Mesodermal cell (in vitro differentiated cells): Measurements from ENCODE around the gene PRAMEF13. TPM values are rescaled to one million over a fixed set of nuclear protein-coding genes. Genes with fewer than 3 reads are reported as not detected.
"Not testable (repeated sequence)": the region's sequence is repeated elsewhere in the genome, so short reads cannot be mapped to it uniquely, and the experiment has no call there.

ENCODE experiments used
- H3K27ac ChIP-seq: 2 replicates; pipeline ENCODE4 v1.7.0; 2013; ENCODE audit warnings: mild to moderate bottlenecking, low read depth, low read length, moderate library complexity; ENCODE audit not compliant: severe bottlenecking
- H3K36me3 ChIP-seq: 2 replicates; pipeline ENCODE4 v1.7.1; 2013; ENCODE audit warnings: mild to moderate bottlenecking, low read length, moderate library complexity; ENCODE audit not compliant: control insufficient read depth, insufficient read depth
- H3K4me1 ChIP-seq: one replicate; pipeline ENCODE4 v1.7.1; 2013; ENCODE audit warnings: mild to moderate bottlenecking, low read length; ENCODE audit not compliant: insufficient read depth, control insufficient read depth, poor library complexity, severe bottlenecking
- H3K4me3 ChIP-seq: 2 replicates; pipeline ENCODE4 v1.7.0; 2013; ENCODE audit warnings: low read length, control low read depth, mild to moderate bottlenecking; ENCODE audit not compliant: insufficient read depth, poor library complexity, severe bottlenecking; ENCODE audit errors: extremely low read depth
- H3K9me3 ChIP-seq: 2 replicates; pipeline ENCODE4 v1.7.1; 2013; ENCODE audit warnings: mild to moderate bottlenecking, low read length, moderate library complexity; ENCODE audit not compliant: control insufficient read depth
- WGBS, 2 experiments: methylation state at CpG; one replicate each; pipeline ENCODE4 v1.1.5; 2013; ENCODE audit warnings: missing lambda C conversion rate in 2 of 2; ENCODE audit not compliant: insufficient coverage in 2 of 2; 5-methylcytosine and 5-hydroxymethylcytosine counted together
- polyA plus RNA-seq, 2 experiments: library from polyadenylated mRNA; stranded (reverse); fragments of 50-300 nt; gene quantifications; one replicate each; pipeline ENCODE4 v1.2.3, GENCODE V29; 2013

PRAMEF13 gene, protein sequence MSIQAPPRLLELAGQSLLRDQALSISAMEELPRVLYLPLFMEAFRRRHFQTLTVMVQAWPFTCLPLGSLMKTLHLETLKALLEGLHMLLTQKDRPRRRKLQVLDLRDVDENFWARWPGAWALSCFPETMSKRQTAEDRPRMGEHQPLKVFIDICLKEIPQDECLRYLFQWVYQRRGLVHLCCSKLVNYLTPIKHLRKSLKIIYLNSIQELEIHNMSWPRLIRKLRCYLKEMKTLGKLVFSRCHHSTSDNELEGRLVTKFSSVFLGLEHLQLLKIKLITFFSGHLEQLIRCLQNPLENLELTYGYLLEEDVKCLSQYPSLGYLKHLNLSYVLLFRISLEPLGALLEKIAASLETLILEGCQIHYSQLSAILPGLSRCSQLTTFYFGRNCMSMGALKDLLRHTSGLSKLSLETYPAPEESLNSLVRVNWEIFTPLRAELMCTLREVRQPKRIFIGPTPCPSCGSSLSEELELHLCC
- polyA plus RNA-seq (2013, experiment 1 of 2) = not detected
- polyA plus RNA-seq (2013, experiment 2 of 2) = not detected

DNA sequence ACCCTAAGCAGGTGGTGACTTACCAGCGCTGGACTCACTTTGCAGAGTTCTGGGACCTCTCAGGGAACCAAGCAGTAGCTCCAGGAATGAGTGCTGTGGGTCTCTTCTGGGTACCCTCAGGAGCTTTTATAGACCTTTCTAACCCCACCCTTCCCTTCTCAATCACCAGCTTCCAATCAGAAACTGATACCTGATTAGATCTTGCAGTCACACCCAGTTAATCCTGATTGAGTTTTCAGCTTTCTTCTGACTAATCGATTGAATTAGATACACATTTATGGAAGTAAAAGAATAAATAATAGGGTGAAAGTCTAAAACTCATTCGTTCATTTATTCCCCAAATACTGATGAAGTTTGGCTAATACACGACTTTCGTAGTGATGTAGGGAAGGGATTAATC lies at the start of gene PRAMEF13:
Gene PRAMEF13 (minus strand): TSS at position 101 of the 400 bp plus-strand sequence. CDS start 1,820 bp downstream, outside the sequence.
- not testable (repeated sequence) for H3K27ac ChIP-seq, H3K4me3 ChIP-seq, H3K36me3 ChIP-seq, H3K9me3 ChIP-seq, H3K4me1 ChIP-seq
- no CpG with 5 or more reads among the region's 5 CpGs for WGBS, 2 experiments

DNA sequence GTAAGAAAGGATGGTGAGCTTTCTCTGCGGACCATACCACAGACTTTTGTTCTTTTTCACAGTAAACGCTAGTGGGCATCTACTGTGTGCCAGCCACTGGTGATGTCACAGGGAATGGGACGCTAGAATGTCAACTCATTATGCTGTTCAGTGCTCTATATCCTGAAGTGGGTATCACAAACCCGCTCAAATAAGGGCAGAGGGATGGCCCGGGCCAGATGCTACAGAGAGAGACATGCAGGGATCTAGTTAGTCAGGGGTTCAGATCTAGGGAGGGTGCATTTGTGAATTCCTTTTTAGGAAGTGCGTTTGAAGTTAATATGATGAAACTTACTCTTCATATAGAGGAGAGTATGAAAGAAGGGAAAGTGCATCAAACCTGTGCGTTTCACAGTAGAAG lies 45.9 kb upstream of the PRAMEF13 start:
- not testable (repeated sequence) for H3K36me3 ChIP-seq, H3K4me3 ChIP-seq, H3K27ac ChIP-seq, H3K4me1 ChIP-seq
- 44 to 67% methylated on average over 3 to 5 of the region's 7 CpGs for WGBS, 2 experiments
- peaks cover 34% of the 10 kb centered on the region for H3K9me3 ChIP-seq

DNA sequence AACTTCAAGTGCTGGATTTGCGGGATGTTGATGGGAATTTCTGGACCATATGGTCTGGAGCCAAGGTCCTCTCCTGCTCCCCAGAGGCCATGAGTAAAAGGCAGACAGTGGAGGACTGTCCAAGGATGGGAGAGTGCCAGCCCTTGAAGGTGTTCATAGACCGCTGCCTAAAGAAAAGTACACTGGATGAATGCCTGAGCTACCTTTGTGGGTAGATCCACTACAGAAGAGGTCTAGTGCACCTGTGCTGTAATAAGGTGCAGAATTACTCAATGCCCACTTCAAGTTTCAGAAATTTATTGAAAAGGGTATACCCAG lies 45.3 kb upstream of the PRAMEF13 start:
- not testable (repeated sequence) for H3K4me3 ChIP-seq, H3K4me1 ChIP-seq, H3K27ac ChIP-seq, H3K36me3 ChIP-seq
- WGBS, 2 experiments = 62 to 76% methylated on average over 2 of the region's 2 CpGs
- peaks cover 40% of the 10 kb centered on the region for H3K9me3 ChIP-seq

- not testable (repeated sequence) for H3K27ac ChIP-seq, H3K4me3 ChIP-seq, H3K36me3 ChIP-seq, H3K4me1 ChIP-seq
- H3K9me3 ChIP-seq = peaks cover 43% of the 10 kb centered on the region
- WGBS, 2 experiments = 46 to 47% methylated on average over 5 of the region's 5 CpGs
These were observed 44.8 kb upstream of the PRAMEF13 start for GRCh38 chr1:13245841-13246553.

DNA sequence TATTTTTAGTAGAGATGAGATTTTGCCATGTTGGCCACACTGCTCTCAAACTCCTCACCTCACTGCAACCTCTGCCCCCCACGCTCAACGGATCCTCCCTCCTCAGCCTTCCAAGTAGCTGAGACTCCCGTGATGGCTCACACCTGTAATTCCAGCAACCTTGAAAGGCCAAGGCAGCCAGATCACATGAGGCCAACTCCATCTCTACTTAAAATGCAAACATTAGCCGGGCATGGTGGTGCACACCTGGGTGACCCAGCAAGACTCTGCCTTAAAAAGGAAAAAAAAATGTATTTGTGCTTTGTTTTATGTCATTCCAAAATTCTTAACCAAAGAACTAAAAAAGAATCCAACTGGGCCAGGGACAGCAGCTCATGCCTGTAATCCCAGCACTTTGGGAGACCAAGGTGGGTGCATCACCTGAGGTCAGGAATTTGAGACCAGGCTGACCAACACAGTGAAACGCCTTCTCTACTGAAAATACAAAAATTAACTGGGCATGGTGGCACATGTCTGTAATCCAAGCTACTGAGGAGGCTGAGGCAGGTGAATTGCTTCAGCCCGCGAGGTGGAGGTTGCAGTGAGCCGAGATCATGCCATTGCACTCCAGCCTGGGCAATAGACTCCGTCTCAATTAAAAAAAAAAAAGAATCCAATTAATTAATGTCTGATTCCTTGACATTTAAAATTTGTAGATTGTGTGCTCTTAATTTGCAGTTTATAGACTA lies 42.5 kb upstream of the PRAMEF13 start:
- peaks cover 43% of the 10 kb centered on the region for H3K9me3 ChIP-seq
- H3K27ac ChIP-seq, H3K4me3 ChIP-seq, H3K36me3 ChIP-seq, H3K4me1 ChIP-seq: not testable (repeated sequence)
- WGBS, 2 experiments = 70 to 85% methylated on average over 5 to 6 of the region's 9 CpGs

- H3K27ac ChIP-seq, H3K4me3 ChIP-seq, H3K36me3 ChIP-seq, H3K4me1 ChIP-seq: not testable (repeated sequence)
- peaks cover 40% of the 10 kb centered on the region for H3K9me3 ChIP-seq
- WGBS, 2 experiments = 79 to 83% methylated on average over 4 of the region's 4 CpGs
These were observed 38.4 kb upstream of the PRAMEF13 start for GRCh38 chr1:13239633-13240032.

DNA sequence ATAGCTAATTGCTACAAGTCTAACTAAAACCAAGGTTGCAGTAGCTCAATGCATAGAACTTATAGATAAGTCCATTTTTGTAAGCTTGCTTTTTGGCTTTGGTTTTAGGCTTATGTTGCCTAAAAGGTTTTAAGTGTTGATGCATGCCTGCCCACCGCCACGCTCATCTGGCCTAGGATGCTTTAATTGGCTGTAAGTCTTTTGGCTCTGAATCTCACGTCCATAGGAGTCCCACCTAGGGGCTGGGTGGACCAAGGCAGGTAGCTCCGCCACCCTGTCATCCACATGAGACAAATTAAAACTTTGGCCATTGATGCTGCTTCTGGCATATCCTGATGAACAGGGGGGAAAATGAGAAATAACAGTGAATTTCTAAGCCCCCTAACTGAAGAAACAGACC lies 36.4 kb upstream of the PRAMEF13 start:
- H3K4me1 ChIP-seq, H3K27ac ChIP-seq, H3K4me3 ChIP-seq, H3K36me3 ChIP-seq: not testable (repeated sequence)
- whole genome bisulfite sequencing, 2 experiments = 67% methylated on average over 4 of the region's 4 CpGs; no CpG with 5 or more reads in 1 of the 2 experiments
- peaks cover 46% of the 10 kb centered on the region for H3K9me3 ChIP-seq

DNA sequence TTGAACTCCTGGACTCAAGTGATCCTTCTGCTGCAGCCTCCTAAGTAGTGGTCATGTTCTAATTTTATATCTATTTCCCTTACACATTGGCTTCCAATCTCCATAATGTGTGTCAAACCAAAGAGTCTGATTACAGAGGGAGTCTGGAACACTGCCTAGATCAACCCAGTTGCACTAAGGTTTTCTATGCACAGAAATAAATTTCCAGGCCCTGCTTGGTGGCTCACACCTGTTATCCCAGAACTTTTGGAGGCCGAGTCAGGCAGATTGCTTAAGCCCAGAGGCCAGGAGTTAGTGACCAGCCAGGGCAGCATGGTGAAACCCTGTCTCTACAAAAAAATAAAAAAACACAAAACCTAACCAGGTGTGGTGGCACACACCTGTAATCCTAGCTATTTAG lies 32.8 kb upstream of the PRAMEF13 start:
- H3K27ac ChIP-seq, H3K4me3 ChIP-seq, H3K4me1 ChIP-seq: not testable (repeated sequence)

GRCh38 chr1:13232056-13232455 lies 30.8 kb upstream of the PRAMEF13 start:
- WGBS, 2 experiments = no CpG with 5 or more reads among the region's 2 CpGs
- H3K4me1 ChIP-seq, H3K27ac ChIP-seq, H3K36me3 ChIP-seq, H3K4me3 ChIP-seq: not testable (repeated sequence)
- H3K9me3 ChIP-seq = peaks cover 58% of the 10 kb centered on the region

More for the DNA sequence above, 32.8 kb upstream of the PRAMEF13 start:
- peaks cover 49% of the 10 kb centered on the region for H3K9me3 ChIP-seq
- H3K36me3 ChIP-seq = not testable (repeated sequence)
- 33 to 44% methylated on average over 1 of the region's 1 CpG for WGBS, 2 experiments

DNA sequence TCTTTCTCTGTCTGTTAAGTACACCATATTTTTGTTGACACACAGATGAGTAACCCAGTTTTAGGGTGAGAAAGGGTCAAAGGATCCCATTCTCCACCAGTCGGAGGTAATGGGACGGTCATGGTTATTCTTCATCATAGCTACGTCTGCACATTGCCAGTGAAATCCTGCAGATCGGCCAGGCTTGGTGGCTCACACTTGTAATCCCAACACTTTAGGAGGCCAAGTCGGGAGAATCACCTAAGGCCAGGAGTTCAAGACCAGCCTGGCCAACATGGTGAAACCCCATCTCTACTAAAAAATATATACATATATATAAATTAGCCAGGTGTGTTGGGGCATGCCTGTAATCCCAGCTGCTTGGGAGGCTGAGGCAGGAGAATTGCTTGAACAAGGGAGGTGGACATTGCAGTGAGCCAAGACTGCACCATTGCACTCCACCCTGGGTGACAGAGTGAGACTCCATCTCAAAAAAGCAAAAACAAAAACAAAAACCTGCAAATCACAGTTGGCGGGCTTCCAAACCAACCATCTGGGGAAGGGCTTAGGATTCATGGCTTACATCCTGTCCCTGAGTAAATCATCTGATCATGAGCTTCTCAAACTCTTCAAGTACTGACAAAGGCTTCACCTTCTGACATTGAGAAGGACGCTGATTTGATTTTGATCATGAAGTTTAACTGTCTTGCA lies 30.0 kb upstream of the PRAMEF13 start:
- H3K4me3 ChIP-seq, H3K36me3 ChIP-seq, H3K27ac ChIP-seq, H3K4me1 ChIP-seq: not testable (repeated sequence)
- peaks cover 64% of the 10 kb centered on the region for H3K9me3 ChIP-seq
- 69 to 82% methylated on average over 6 of the region's 7 CpGs for WGBS, 2 experiments
